Spleen (tissue), 7 donors: ENCODE measurements around the gene C21orf91.

Experiments
- POLR2A ChIP-seq, 3 donors: fragments of 450-650 bp; IDR thresholded peaks; one replicate each; pipeline ENCODE4 v1.5.1; 2017; ENCODE audit warnings: antibody characterized with exemption in 3 of 3, mild to moderate bottlenecking in 1 of 3
- POLR2AphosphoS5 ChIP-seq, 3 donors: sonication (generic); formaldehyde crosslinking; IDR thresholded peaks; one replicate each; pipeline ENCODE4 v1.5.1; 2017; ENCODE audit warnings: antibody characterized with exemption in 3 of 3
- TF ChIP-seq, protein P1 (sequence below), 11 experiments: fragments of 200-600 bp in 7 of 11; fragments of 450-650 bp in 4 of 11; sonication (generic) in 4 of 11; IDR thresholded peaks in 8 of 11; conservative IDR thresholded peaks in 3 of 11; 1 replicate in 7 of 11; 2 replicates in 4 of 11; pipeline versions ENCODE4 v1.4.0 to v1.8.0; 2016 to 2021; ENCODE audit warnings: antibody characterized with exemption in 11 of 11, inconsistent platforms in 4 of 11, mild to moderate bottlenecking in 1 of 11
- donor health status: DM: no; HTN: no; CAD: no; lungs with moderate emphysema.
- donor health status: DM: no; HTN: no; CAD: no.
- donor health status: DM: no; HTN: no; CAD: no.

DNA sequence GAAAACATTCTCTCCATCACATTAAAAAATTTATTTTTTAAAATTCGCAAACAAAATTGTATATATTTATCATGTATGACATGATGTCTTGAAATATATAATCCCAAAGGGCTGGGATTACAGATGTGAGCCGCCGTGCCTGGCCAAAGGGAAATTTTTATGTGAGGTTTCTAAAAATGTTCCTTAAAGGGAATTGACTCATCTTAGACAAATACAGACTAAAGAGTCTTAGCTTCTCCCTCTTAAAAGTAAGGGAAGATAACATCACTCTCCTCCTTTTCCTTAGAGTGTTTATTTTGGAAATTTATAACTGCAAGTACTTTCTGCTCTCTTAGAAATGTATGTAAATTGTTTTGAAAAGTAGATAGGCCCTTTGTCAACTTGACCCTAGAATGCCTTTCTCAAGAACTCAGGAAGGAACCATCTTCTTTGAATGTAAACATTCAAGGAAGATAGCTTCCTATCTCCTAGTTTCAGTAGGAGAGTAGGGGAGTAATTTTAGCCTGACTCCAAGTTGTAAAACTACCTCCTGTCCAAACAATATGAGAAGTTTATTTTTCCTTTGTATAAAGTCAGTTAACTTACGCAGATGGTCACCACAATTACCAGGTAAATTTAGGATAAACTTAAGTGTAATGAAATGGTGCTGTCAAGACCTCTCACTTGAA is 59.5 kb downstream of the C21orf91 start:
- TF ChIP-seq POLR2AphosphoS5 (IDR thresholded peaks at IDR 0.05) (no peak), POLR2A (IDR thresholded peaks at IDR 0.05) (no peak)
- TF ChIP-seq, protein P1, sequence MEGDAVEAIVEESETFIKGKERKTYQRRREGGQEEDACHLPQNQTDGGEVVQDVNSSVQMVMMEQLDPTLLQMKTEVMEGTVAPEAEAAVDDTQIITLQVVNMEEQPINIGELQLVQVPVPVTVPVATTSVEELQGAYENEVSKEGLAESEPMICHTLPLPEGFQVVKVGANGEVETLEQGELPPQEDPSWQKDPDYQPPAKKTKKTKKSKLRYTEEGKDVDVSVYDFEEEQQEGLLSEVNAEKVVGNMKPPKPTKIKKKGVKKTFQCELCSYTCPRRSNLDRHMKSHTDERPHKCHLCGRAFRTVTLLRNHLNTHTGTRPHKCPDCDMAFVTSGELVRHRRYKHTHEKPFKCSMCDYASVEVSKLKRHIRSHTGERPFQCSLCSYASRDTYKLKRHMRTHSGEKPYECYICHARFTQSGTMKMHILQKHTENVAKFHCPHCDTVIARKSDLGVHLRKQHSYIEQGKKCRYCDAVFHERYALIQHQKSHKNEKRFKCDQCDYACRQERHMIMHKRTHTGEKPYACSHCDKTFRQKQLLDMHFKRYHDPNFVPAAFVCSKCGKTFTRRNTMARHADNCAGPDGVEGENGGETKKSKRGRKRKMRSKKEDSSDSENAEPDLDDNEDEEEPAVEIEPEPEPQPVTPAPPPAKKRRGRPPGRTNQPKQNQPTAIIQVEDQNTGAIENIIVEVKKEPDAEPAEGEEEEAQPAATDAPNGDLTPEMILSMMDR (IDR thresholded peaks at IDR 0.05 in 8 of 11, conservative IDR thresholded peaks at IDR 0.05 in 3 of 11), result no peak
